MM.1S (cell line): Measurements from ENCODE around the gene CAPN10.

Experiments
- DNase-seq: peaks from one replicate; pipeline ENCODE4 v3.0.0-alpha.2; 2015
- H2AFZ ChIP-seq: fragments of 300-600 bp; sonication (generic); 2 replicates; pipeline ENCODE4 v1.6.0; 2016; ENCODE audit warnings: antibody characterized with exemption, low read length
- H3F3A ChIP-seq: fragments of 300-600 bp; sonication (generic); 2 replicates; pipeline ENCODE4 v1.6.1; 2016; ENCODE audit warnings: mild to moderate bottlenecking, antibody characterized with exemption, low read length, moderate library complexity, mixed read lengths; ENCODE audit not compliant: insufficient read depth
- H3K27ac ChIP-seq: fragments of 300-600 bp; sonication (generic); 2 replicates; pipeline ENCODE4 v1.5.1; 2016; ENCODE audit warnings: mild to moderate bottlenecking, low read length
- H3K27me3 ChIP-seq: fragments of 300-600 bp; sonication (generic); replicated peaks from 2 replicates; pipeline ENCODE4 v1.6.0; 2016; ENCODE audit warnings: low read length; ENCODE audit not compliant: insufficient read depth
- H3K36me3 ChIP-seq: fragments of 300-600 bp; sonication (generic); replicated peaks from 2 replicates; pipeline ENCODE4 v1.6.1; 2016; ENCODE audit warnings: mild to moderate bottlenecking, low read length, mixed read lengths; ENCODE audit not compliant: insufficient read depth
- H3K4me1 ChIP-seq: fragments of 300-600 bp; sonication (generic); 2 replicates; pipeline ENCODE4 v1.6.1; 2016; ENCODE audit warnings: low read length, mixed read lengths
- H3K4me2 ChIP-seq: fragments of 300-600 bp; sonication (generic); 2 replicates; pipeline ENCODE4 v1.6.0; 2016; ENCODE audit warnings: low read depth, low read length
- H3K4me3 ChIP-seq: fragments of 300-600 bp; sonication (generic); 2 replicates; pipeline ENCODE4 v1.5.1; 2016; ENCODE audit warnings: low read length, mixed read lengths
- H3K79me2 ChIP-seq: fragments of 300-600 bp; sonication (generic); 2 replicates; pipeline ENCODE4 v1.6.1; 2016; ENCODE audit warnings: mixed run types, low read length, mixed read lengths
- H3K9ac ChIP-seq: fragments of 300-600 bp; sonication (generic); 2 replicates; pipeline ENCODE4 v1.6.1; 2016; ENCODE audit warnings: low read length, mixed read lengths
- H3K9me2 ChIP-seq: fragments of 300-600 bp; sonication (generic); replicated peaks from 2 replicates; pipeline ENCODE4 v1.6.1; 2016; ENCODE audit warnings: mild to moderate bottlenecking, low read length, mixed read lengths; ENCODE audit not compliant: insufficient read depth
- H3K9me3 ChIP-seq: fragments of 300-600 bp; sonication (generic); replicated peaks from 2 replicates; pipeline ENCODE4 v1.6.1; 2016; ENCODE audit warnings: mild to moderate bottlenecking, low read length, mixed read lengths; ENCODE audit not compliant: insufficient read depth
- H4K20me1 ChIP-seq: fragments of 300-600 bp; sonication (generic); 2 replicates; pipeline ENCODE4 v1.6.1; 2016; ENCODE audit warnings: mild to moderate bottlenecking, low read length, moderate library complexity, mixed read lengths; ENCODE audit not compliant: insufficient read depth
- CTCF ChIP-seq: fragments of 300-600 bp; sonication (generic); IDR thresholded peaks from 2 replicates; pipeline ENCODE4 v1.5.1; 2016; ENCODE audit warnings: antibody characterized with exemption, low read length, mixed read lengths
- EZH2 ChIP-seq: fragments of 300-600 bp; sonication (generic); optimal IDR thresholded peaks from 2 replicates; pipeline ENCODE3; 2017; ENCODE audit warnings: low read depth, mild to moderate bottlenecking, antibody characterized with exemption, low read length, mixed read lengths
- EZH2phosphoT487 ChIP-seq: fragments of 300-600 bp; sonication (generic); IDR thresholded peaks from 2 replicates; pipeline ENCODE4 v1.6.1; 2018; ENCODE audit warnings: antibody characterized with exemption, low read length

CAPN10 gene

DNA sequence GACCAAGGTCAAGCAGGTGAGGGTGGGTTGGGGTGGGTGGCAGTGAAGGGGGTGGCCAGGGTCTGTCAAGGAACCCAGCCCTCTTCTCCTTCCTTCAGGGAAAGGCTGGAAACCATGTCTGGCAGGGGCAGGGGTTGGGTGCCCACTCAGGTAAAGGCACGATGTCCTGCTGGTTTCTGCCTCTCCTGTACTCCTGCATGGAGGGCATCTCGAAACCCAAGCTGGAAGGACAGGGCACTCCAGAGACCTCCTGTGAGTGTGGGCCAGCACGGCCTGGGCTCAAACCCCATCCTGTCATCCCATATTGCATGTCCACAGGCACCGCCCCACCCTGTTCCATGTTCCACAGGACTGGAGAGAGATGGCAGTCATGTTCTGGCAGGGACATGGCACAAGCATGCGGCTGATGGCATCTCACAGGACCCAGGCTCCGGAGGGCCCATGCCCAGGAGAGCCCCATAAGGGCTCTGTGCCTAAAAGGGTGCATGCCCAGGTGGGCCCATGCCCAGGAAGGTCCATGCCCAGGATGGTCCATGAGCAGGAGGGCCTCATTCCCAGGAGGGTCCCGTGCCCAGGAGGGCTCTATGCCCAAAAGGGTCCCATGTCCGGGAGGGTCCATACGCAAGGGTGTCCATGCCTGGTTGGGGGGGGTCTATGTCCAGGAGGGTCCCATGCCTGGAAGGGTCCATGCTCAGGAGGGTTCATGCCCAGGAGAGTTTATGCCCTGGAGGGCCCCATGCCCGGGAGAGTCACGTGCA is 45.2 kb downstream of the CAPN10 start:
- no peaks in the 10 kb centered on the region for H3F3A ChIP-seq
- no peaks in the 10 kb centered on the region for H3K36me3 ChIP-seq
- no peak overlapping the region for H2AFZ ChIP-seq
- no peaks in the 10 kb centered on the region for H3K9me3 ChIP-seq
- no peak overlapping the region for H3K4me2 ChIP-seq
- no peaks in the 10 kb centered on the region for H4K20me1 ChIP-seq
- no peaks in the 10 kb centered on the region for H3K79me2 ChIP-seq
- H3K9me2 ChIP-seq, result no peaks in the 10 kb centered on the region
- TF ChIP-seq EZH2phosphoT487 (no peak), CTCF (no peak), EZH2 (no peak)
- no peak for DNase-seq
- H3K27me3 ChIP-seq, result peaks cover 4% of the 10 kb centered on the region; the same call in 1 of the 2 replicates
- no peak overlapping the region for H3K9ac ChIP-seq
- no peaks in the 10 kb centered on the region for H3K4me1 ChIP-seq
- H3K27ac ChIP-seq, result no peak overlapping the region
- H3K4me3 ChIP-seq, result no peak overlapping the region

- DNase-seq, result no peak
- TF ChIP-seq CTCF, result no peak
- TF ChIP-seq EZH2phosphoT487, result no peak
- no peak for TF ChIP-seq EZH2
Measured at GRCh38 chr2:240632306-240632721, 45.8 kb downstream of the CAPN10 start.

DNA sequence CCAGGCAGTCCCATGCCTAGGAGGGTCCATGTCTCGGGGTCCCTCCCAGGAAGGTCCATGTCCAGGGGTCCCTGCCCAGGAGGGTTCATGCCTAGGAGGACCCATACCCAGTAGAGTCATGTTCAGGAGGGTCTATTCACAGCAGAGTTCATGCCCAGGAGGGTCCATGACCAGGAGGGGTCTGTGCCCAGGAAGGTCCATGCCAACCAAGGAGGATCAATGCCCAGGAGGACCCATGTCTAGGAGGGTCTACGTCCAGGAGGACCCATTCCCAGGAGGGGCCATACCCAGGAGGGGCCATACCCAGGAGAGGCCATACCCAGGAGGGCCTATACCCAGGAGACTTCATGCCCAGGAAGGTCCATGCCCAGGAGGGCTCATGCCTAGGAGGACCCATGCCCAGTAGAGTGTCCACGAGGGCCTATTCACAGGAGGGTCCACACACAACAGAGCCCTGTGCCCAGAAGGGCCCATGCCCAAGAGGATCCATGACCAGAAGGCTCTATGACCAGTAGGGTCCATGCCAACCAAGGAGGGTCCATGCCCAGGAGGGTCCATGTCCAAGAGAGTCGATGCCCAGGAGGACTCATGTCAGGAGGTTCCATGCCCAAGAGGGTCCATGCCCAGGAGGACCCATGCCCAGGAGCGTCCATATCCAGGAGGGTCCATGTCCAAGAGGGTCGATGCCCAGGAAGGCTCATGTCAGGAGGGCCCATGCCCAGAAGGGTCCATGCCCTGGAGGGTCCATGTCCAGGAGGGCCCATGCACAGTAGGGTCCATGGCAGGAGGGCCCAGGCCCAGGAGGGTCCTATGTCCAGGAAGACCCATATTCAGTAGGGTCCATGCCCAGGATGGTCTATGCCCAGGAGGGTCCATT is 48.8 kb downstream of the CAPN10 start:
- Histone ChIP-seq H2AFZ (no peak overlapping the region), H3K4me1 (no peaks in the 10 kb centered on the region), H3F3A (no peaks in the 10 kb centered on the region), H3K36me3 (no peaks in the 10 kb centered on the region), H4K20me1 (no peaks in the 10 kb centered on the region), H3K79me2 (no peaks in the 10 kb centered on the region), H3K27ac (no peak overlapping the region), H3K27me3 (peaks cover 9% of the 10 kb centered on the region), H3K4me2 (no peak overlapping the region), H3K9me3 (no peaks in the 10 kb centered on the region), H3K9ac (no peak overlapping the region), H3K4me3 (no peak overlapping the region), H3K9me2 (no peaks in the 10 kb centered on the region)
- TF ChIP-seq CTCF, result no peak
- TF ChIP-seq EZH2phosphoT487, result no peak
- no peak for TF ChIP-seq EZH2
- no peak for DNase-seq

More at GRCh38 chr2:240632306-240632721, 45.8 kb downstream of the CAPN10 start:
- Histone ChIP-seq H3K27me3 (peaks cover 4% of the 10 kb centered on the region; the same call in 1 of the 2 replicates), H3K4me1 (no peaks in the 10 kb centered on the region), H4K20me1 (no peaks in the 10 kb centered on the region), H3K9ac (no peak overlapping the region), H3K79me2 (no peaks in the 10 kb centered on the region), H3K27ac (no peak overlapping the region), H3K9me3 (no peaks in the 10 kb centered on the region), H3K4me3 (no peak overlapping the region), H3F3A (no peaks in the 10 kb centered on the region), H3K36me3 (no peaks in the 10 kb centered on the region), H3K4me2 (no peak overlapping the region), H3K9me2 (no peaks in the 10 kb centered on the region), H2AFZ (no peak overlapping the region)
